Endothelial cell of umbilical vein (primary cell): Measurements from ENCODE around the gene LNPEP. TPM values are rescaled to one million over a fixed set of nuclear protein-coding genes. Genes with fewer than 3 reads are reported as not detected.

ENCODE experiments used
- BruUV-seq: library from RNA; stranded (reverse); fragments of 400-500 nt; replicated peaks from 2 replicates; lab custom pipeline; 2021; lab: Mats Ljungman, UMichigan
- CTCF ChIA-PET: fragments of 300-600, 350-600 bp; sonication (Branson Sonifier 250); formaldehyde crosslinking; loops from one replicate; lab custom pipeline; 2021; ENCODE audit warnings: antibody characterized with exemption, inconsistent platforms; lab: Charles Lee
- POLR2A ChIA-PET: fragments of 300-600, 350-600 bp; sonication (Branson Sonifier 250); formaldehyde crosslinking; loops from one replicate; lab custom pipeline; 2021; ENCODE audit warnings: antibody characterized with exemption, inconsistent platforms; lab: Charles Lee
- DNase-seq: peaks from one replicate; pipeline ENCODE4 v3.0.0-alpha.2; 2011; ENCODE audit warnings: low read depth, low spot score
- FAIRE-seq: peaks from 2 replicates; lab custom pipeline; 2011; peaks lifted over from hg19 to GRCh38; lab: Jason Lieb, UNC
- H2AFZ ChIP-seq: 2 replicates; pipeline ENCODE4 v1.6.0; 2012; ENCODE audit warnings: low read depth, low read length, control low read depth, inconsistent platforms
- H3K27ac ChIP-seq: 2 replicates; pipeline ENCODE4 v1.5.1; 2011; ENCODE audit warnings: low read depth, mild to moderate bottlenecking, control low read depth, low read length, moderate library complexity; ENCODE audit not compliant: insufficient read depth
- H3K27me3 ChIP-seq, 2 experiments: 2 replicates each; pipeline versions ENCODE4 v1.6.0 to v1.6.1; 2011; ENCODE audit warnings: low read length in 2 of 2, mixed read lengths in 1 of 2; ENCODE audit not compliant: control insufficient read depth in 2 of 2, insufficient read depth in 2 of 2
- H3K36me3 ChIP-seq, 2 experiments: 2 replicates in 1 of 2; 3 replicates in 1 of 2; pipeline ENCODE4 v1.5.1; 2011; ENCODE audit warnings: low read length in 2 of 2, mild to moderate bottlenecking in 1 of 2, moderate library complexity in 1 of 2; ENCODE audit not compliant: control insufficient read depth in 2 of 2, insufficient read depth in 2 of 2; ENCODE audit errors: extremely low read depth in 1 of 2
- H3K4me1 ChIP-seq: 3 replicates; pipeline ENCODE4 v1.5.1; 2011; ENCODE audit warnings: mild to moderate bottlenecking, low read length; ENCODE audit not compliant: control insufficient read depth, insufficient read depth; ENCODE audit errors: extremely low read depth
- H3K4me2 ChIP-seq: 2 replicates; pipeline ENCODE4 v1.6.1; 2011; ENCODE audit warnings: low read length, control low read depth, mixed read lengths; ENCODE audit not compliant: insufficient read depth
- H3K4me3 ChIP-seq, 3 experiments: fragments of 200-600 bp in 1 of 3; sonication (generic), shearing (Covaris generic) in 1 of 3; replicated peaks in 1 of 3; 2 replicates each; pipeline ENCODE4 v1.5.1; 2011 to 2016; ENCODE audit warnings: control low read depth in 3 of 3, low read length in 3 of 3, mild to moderate bottlenecking in 2 of 3, inconsistent platforms in 1 of 3, low read depth in 1 of 3, moderate library complexity in 1 of 3; ENCODE audit not compliant: insufficient read depth in 1 of 3
- H3K79me2 ChIP-seq: 2 replicates; pipeline ENCODE4 v1.6.0; 2012; ENCODE audit warnings: low read length, inconsistent platforms; ENCODE audit not compliant: control insufficient read depth, insufficient read depth
- H3K9ac ChIP-seq: replicated peaks from 2 replicates; pipeline ENCODE3; 2011; ENCODE audit warnings: low read length, control low read depth; ENCODE audit not compliant: insufficient read depth; ENCODE audit errors: extremely low read depth
- H3K9me1 ChIP-seq: replicated peaks from 3 replicates; pipeline ENCODE4 v1.6.0; 2011; ENCODE audit warnings: mild to moderate bottlenecking, low read length; ENCODE audit not compliant: control insufficient read depth, insufficient read depth; ENCODE audit errors: extremely low read depth
- H3K9me3 ChIP-seq: replicated peaks from 2 replicates; pipeline ENCODE4 v1.5.1; 2012; ENCODE audit warnings: low read length, inconsistent platforms; ENCODE audit not compliant: control insufficient read depth, insufficient read depth
- H4K20me1 ChIP-seq: replicated peaks from 2 replicates; pipeline ENCODE3; 2011; ENCODE audit warnings: mild to moderate bottlenecking, low read length; ENCODE audit not compliant: control insufficient read depth, insufficient read depth; ENCODE audit errors: extremely low read depth
- EZH2 ChIP-seq: IDR thresholded peaks from 2 replicates; pipeline ENCODE4 v1.6.1; 2012; ENCODE audit warnings: borderline replicate concordance, low read depth, mild to moderate bottlenecking, moderate library complexity, low read length, inconsistent platforms; ENCODE audit not compliant: severe bottlenecking
- FOS ChIP-seq: IDR thresholded peaks from 2 replicates; pipeline ENCODE4 v1.6.1; 2011; ENCODE audit warnings: mild to moderate bottlenecking, low read length, moderate library complexity, borderline replicate concordance; ENCODE audit not compliant: insufficient read depth
- GATA2 ChIP-seq: IDR thresholded peaks from 2 replicates; pipeline ENCODE4 v1.7.0; 2011; ENCODE audit warnings: low read depth, mild to moderate bottlenecking, moderate library complexity, mixed read lengths, low read length; ENCODE audit not compliant: insufficient read length, insufficient read depth
- JUN ChIP-seq: IDR thresholded peaks from 2 replicates; pipeline ENCODE4 v1.6.1; 2011; ENCODE audit warnings: borderline replicate concordance, low read depth; ENCODE audit not compliant: insufficient read length, insufficient read depth
- MYC ChIP-seq: IDR thresholded peaks from one replicate; pipeline ENCODE4 v1.6.1; 2011; ENCODE audit warnings: mild to moderate bottlenecking, low read depth, low read length
- POLR2A ChIP-seq: IDR thresholded peaks from 2 replicates; pipeline ENCODE4 v1.6.1; 2012; ENCODE audit warnings: low read depth, mild to moderate bottlenecking, control low read depth, low read length
- POLR2AphosphoS5 ChIP-seq: IDR thresholded peaks from 2 replicates; pipeline ENCODE4 v1.6.1; 2012; ENCODE audit warnings: low read depth, mild to moderate bottlenecking, control low read depth, low read length, moderate library complexity; ENCODE audit not compliant: insufficient read depth
- dilution Hi-C: fragments of 300-500 bp; cut with MboI; formaldehyde crosslinking; loops from one replicate; pipeline ENCODE4 v1.15.0; 2019; ENCODE audit warnings: low sequenced_read_pairs; ENCODE audit not compliant: extremely low pct_ligation_motif_present
- intact Hi-C: fragments of 100-400 bp; cut with micrococcal nuclease; formaldehyde crosslinking; loops from one replicate; pipeline ENCODE4 v1.10.0; 2022
- polyA plus RNA-seq, 4 experiments: library from polyadenylated mRNA; depleted of rRNA in 3 of 4; stranded (reverse) in 3 of 4; unstranded in 1 of 4; fragments of >200 nt; gene quantifications; 2 replicates each; pipeline versions ENCODE4 v1.2.1 to v1.2.3, GENCODE V29; 2011 to 2012; ENCODE audit warnings: missing spikeins in 1 of 4
- total RNA-seq: library from RNA; stranded (reverse); gene quantifications from 2 replicates; pipeline ENCODE4 v1.2.3, GENCODE V29; 2021
- TF ChIP-seq, protein P1 (sequence below): IDR thresholded peaks from 2 replicates; pipeline ENCODE4 v1.6.1; 2011; ENCODE audit not compliant: insufficient read depth, insufficient read length
- TF ChIP-seq, protein P2 (sequence below), 2 donors: IDR thresholded peaks; 1 replicate in 1 of 2; 2 replicates in 1 of 2; pipeline ENCODE4 v1.5.1; 2011; ENCODE audit warnings: low read length in 2 of 2, mild to moderate bottlenecking in 2 of 2, moderate library complexity in 2 of 2, control low read depth in 1 of 2, inconsistent platforms in 1 of 2, low read depth in 1 of 2; ENCODE audit not compliant: insufficient read depth in 1 of 2; ENCODE audit errors: extremely low read depth in 1 of 2

Gene LNPEP
- total and polyA plus RNA-seq, 2 donors (not counting 3 experiments of a cell fraction or from before 2014, with no cell fraction given): 7.0 to 23.5 TPM

DNA sequence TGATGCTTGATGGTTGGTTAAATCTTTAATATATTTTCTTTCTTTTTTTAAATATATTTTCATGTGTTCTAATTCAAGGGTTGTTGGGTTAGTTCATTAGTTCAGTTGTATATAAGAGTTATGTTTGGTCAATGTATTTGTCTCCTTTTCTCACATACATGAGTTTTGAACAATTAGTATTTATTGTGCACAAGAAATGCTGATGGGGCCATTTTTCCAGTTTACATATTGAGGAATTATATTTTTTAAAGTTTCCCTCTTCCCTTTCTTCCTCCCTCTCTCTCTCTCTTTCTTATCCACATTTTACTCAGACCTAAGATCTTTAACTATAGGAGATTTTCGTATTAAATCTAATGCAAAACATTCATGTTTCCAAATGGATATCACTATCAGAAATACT is 74.0 kb downstream of the LNPEP start:
- H3K79me2 ChIP-seq: no peaks in the 10 kb centered on the region
- no TSS peak for BruUV-seq
- TF ChIP-seq MYC: no peak
- no peak for TF ChIP-seq GATA2
- TF ChIP-seq, protein P1, sequence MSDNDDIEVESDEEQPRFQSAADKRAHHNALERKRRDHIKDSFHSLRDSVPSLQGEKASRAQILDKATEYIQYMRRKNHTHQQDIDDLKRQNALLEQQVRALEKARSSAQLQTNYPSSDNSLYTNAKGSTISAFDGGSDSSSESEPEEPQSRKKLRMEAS: no peak
- no peak for TF ChIP-seq EZH2
- no peak for TF ChIP-seq POLR2AphosphoS5
- TF ChIP-seq FOS: no peak
- TF ChIP-seq, protein P2, sequence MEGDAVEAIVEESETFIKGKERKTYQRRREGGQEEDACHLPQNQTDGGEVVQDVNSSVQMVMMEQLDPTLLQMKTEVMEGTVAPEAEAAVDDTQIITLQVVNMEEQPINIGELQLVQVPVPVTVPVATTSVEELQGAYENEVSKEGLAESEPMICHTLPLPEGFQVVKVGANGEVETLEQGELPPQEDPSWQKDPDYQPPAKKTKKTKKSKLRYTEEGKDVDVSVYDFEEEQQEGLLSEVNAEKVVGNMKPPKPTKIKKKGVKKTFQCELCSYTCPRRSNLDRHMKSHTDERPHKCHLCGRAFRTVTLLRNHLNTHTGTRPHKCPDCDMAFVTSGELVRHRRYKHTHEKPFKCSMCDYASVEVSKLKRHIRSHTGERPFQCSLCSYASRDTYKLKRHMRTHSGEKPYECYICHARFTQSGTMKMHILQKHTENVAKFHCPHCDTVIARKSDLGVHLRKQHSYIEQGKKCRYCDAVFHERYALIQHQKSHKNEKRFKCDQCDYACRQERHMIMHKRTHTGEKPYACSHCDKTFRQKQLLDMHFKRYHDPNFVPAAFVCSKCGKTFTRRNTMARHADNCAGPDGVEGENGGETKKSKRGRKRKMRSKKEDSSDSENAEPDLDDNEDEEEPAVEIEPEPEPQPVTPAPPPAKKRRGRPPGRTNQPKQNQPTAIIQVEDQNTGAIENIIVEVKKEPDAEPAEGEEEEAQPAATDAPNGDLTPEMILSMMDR (IDR thresholded peaks at IDR 0.05; ENCODE audit: extremely low read depth in 1 of 2, insufficient read depth in 1 of 2, low read depth in 1 of 2, low read length in 2 of 2): no peak
- TF ChIP-seq POLR2A: no peak
- TF ChIP-seq JUN: no peak
- dilution Hi-C loops: no loop called here
- intact Hi-C loops: no loop called here
- H3K9ac ChIP-seq: no peak overlapping the region
- H2AFZ ChIP-seq: no peak overlapping the region
- peaks cover 6% of the 10 kb centered on the region for H3K4me1 ChIP-seq
- H4K20me1 ChIP-seq: no peaks in the 10 kb centered on the region
- H3K4me3 ChIP-seq: no peak overlapping the region
- DNase-seq (no peak), FAIRE-seq (no peak)
- ChIA-PET POLR2A (no interaction called here), CTCF (interaction anchor here (1.4 to 2.6 kb wide), 3 partner anchors 13 to 151 kb away, joined by 3 to 19 read pairs (median 8); no protein-coding TSS in a partner anchor)
- H3K9me1 ChIP-seq: no peaks in the 10 kb centered on the region
- no peaks in the 10 kb centered on the region for H3K9me3 ChIP-seq
- no peaks in the 10 kb centered on the region for H3K36me3 ChIP-seq
- H3K27ac ChIP-seq: no peak overlapping the region
- no peaks in the 10 kb centered on the region for H3K27me3 ChIP-seq
- no peak overlapping the region for H3K4me2 ChIP-seq
